Keratinocyte (primary cell): ENCODE measurements around the gene TEX51. TPM values are rescaled to one million over a fixed set of nuclear protein-coding genes. Genes with fewer than 3 reads are reported as not detected.

Experiments
- DNase-seq: peaks from one replicate; pipeline ENCODE4 v3.0.0-alpha.2; 2011; ENCODE audit warnings: low read depth, missing footprints, low spot score
- FAIRE-seq: peaks from 2 replicates; lab custom pipeline; 2011; peaks lifted over from hg19 to GRCh38; lab: Jason Lieb, UNC
- H2AFZ ChIP-seq: 2 replicates; pipeline ENCODE4 v1.6.0; 2012; ENCODE audit warnings: low read length, control low read depth, inconsistent platforms; ENCODE audit not compliant: control insufficient read depth
- H3K27ac ChIP-seq: 2 replicates; pipeline ENCODE4 v1.5.1; 2011; ENCODE audit warnings: low read length; ENCODE audit not compliant: control insufficient read depth, insufficient read depth
- H3K27me3 ChIP-seq: 3 replicates; pipeline ENCODE4 v1.6.0; 2011; ENCODE audit warnings: low read length; ENCODE audit not compliant: control insufficient read depth, insufficient read depth; ENCODE audit errors: extremely low read depth
- H3K36me3 ChIP-seq, 2 experiments: 2 replicates in 1 of 2; 3 replicates in 1 of 2; pipeline ENCODE4 v1.5.1; 2011; ENCODE audit warnings: low read length in 2 of 2, mild to moderate bottlenecking in 1 of 2; ENCODE audit not compliant: control insufficient read depth in 2 of 2, insufficient read depth in 2 of 2; ENCODE audit errors: extremely low read depth in 1 of 2
- H3K4me1 ChIP-seq: 3 replicates; pipeline ENCODE4 v1.5.1; 2011; ENCODE audit warnings: low read length; ENCODE audit not compliant: control insufficient read depth, insufficient read depth; ENCODE audit errors: extremely low read depth
- H3K4me2 ChIP-seq: 3 replicates; pipeline ENCODE4 v1.6.0; 2011; ENCODE audit warnings: low read depth, low read length; ENCODE audit not compliant: control insufficient read depth, insufficient read depth; ENCODE audit errors: extremely low read depth
- H3K4me3 ChIP-seq, 3 experiments: fragments of 200-600 bp in 1 of 3; sonication (generic) in 1 of 3; 2 replicates in 2 of 3; 3 replicates in 1 of 3; pipeline ENCODE4 v1.5.1; 2011 to 2016; ENCODE audit warnings: low read length in 3 of 3, mild to moderate bottlenecking in 3 of 3, control low read depth in 2 of 3, inconsistent platforms in 1 of 3, low read depth in 1 of 3, mixed read lengths in 1 of 3, mixed run types in 1 of 3, moderate library complexity in 1 of 3; ENCODE audit not compliant: control insufficient read depth in 2 of 3, insufficient read depth in 2 of 3; ENCODE audit errors: extremely low read depth in 1 of 3
- H3K79me2 ChIP-seq: 2 replicates; pipeline ENCODE4 v1.6.0; 2012; ENCODE audit warnings: low read length; ENCODE audit not compliant: control insufficient read depth, insufficient read depth
- H3K9ac ChIP-seq: 3 replicates; pipeline ENCODE4 v1.6.0; 2011; ENCODE audit warnings: low read length; ENCODE audit not compliant: control insufficient read depth, insufficient read depth; ENCODE audit errors: extremely low read depth
- H3K9me1 ChIP-seq: 3 replicates; pipeline ENCODE4 v1.6.0; 2011; ENCODE audit warnings: low read length; ENCODE audit not compliant: control insufficient read depth, insufficient read depth; ENCODE audit errors: extremely low read depth
- H3K9me3 ChIP-seq: 2 replicates; pipeline ENCODE4 v1.5.1; 2012; ENCODE audit warnings: low read depth, low read length; ENCODE audit not compliant: control insufficient read depth
- H4K20me1 ChIP-seq: 3 replicates; pipeline ENCODE4 v1.6.0; 2011; ENCODE audit warnings: low read length; ENCODE audit not compliant: control insufficient read depth, insufficient read depth; ENCODE audit errors: extremely low read depth
- EZH2 ChIP-seq: IDR thresholded peaks from one replicate; pipeline ENCODE4 v1.6.1; 2012; ENCODE audit warnings: inconsistent platforms, mild to moderate bottlenecking, low read length, moderate library complexity
- dilution Hi-C: fragments of 300-500 bp; cut with MboI; formaldehyde crosslinking; loops from one replicate; pipeline ENCODE4 v1.7.0; 2020; ENCODE audit warnings: low sequenced_read_pairs; ENCODE audit not compliant: extremely low pct_ligation_motif_present
- polyA plus RNA-seq, 5 experiments: library from polyadenylated mRNA; depleted of rRNA in 3 of 5; stranded (reverse) in 3 of 5; stranded (forward) in 1 of 5; unstranded in 1 of 5; fragments of >200 nt; gene quantifications; 1 replicate in 1 of 5; 2 replicates in 3 of 5; 3 replicates in 1 of 5; pipeline versions ENCODE4 v1.2.1 to v1.2.3, GENCODE V29; 2011 to 2012; ENCODE audit warnings: missing spikeins in 2 of 5, low read depth in 1 of 5, low replicate concordance in 1 of 5
- TF ChIP-seq, protein P1 (sequence below), 3 experiments: IDR thresholded peaks in 1 of 3; conservative IDR thresholded peaks in 1 of 3; optimal IDR thresholded peaks in 1 of 3; 2 replicates in 2 of 3; 3 replicates in 1 of 3; pipeline versions ENCODE3 to v1.5.1; 2011; ENCODE audit warnings: low read length in 3 of 3, mild to moderate bottlenecking in 3 of 3, moderate library complexity in 2 of 3, control low read depth in 1 of 3, inconsistent platforms in 1 of 3; ENCODE audit not compliant: insufficient read depth in 2 of 3; ENCODE audit errors: extremely low read depth in 1 of 3

TEX51 gene
- polyA plus RNA-seq, 1 donor (not counting 4 experiments of a cell fraction or from before 2014, with no cell fraction given) = not detected

DNA sequence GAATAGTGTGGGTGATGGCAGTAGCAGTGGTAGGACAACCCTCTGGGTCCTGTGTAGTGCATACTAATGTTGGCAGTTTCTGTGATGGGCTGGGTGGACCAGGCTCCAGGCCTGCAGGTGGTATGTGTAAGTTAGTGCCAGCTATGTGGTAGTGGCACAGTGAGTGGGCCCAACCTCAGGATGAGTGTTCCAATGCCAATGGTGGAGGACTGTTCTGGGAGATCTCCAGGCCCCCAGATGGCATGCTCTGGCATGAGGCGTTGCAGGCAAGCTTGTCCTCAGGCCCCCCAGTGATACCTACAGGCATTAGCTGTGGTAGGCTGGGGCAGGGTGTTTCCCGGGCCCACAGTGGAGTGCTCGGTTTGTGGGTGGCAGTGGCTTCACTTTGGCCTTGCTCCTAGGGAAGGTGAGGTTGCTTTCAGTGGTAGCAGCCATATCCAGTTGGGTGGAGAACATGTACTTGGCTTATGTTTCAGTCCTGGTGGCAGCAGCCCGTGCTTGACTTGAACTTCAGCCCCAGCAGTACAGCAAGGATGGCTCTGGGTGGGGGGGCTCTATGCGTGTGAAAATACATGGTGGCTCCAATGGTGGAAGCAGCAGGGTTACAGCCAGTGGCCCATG lies 32.4 kb downstream of the TEX51 start:
- TF ChIP-seq EZH2 = no peak
- TF ChIP-seq, protein P1, sequence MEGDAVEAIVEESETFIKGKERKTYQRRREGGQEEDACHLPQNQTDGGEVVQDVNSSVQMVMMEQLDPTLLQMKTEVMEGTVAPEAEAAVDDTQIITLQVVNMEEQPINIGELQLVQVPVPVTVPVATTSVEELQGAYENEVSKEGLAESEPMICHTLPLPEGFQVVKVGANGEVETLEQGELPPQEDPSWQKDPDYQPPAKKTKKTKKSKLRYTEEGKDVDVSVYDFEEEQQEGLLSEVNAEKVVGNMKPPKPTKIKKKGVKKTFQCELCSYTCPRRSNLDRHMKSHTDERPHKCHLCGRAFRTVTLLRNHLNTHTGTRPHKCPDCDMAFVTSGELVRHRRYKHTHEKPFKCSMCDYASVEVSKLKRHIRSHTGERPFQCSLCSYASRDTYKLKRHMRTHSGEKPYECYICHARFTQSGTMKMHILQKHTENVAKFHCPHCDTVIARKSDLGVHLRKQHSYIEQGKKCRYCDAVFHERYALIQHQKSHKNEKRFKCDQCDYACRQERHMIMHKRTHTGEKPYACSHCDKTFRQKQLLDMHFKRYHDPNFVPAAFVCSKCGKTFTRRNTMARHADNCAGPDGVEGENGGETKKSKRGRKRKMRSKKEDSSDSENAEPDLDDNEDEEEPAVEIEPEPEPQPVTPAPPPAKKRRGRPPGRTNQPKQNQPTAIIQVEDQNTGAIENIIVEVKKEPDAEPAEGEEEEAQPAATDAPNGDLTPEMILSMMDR (optimal IDR thresholded peaks at IDR 0.05 in 1 of 3, IDR thresholded peaks at IDR 0.05 in 1 of 3, conservative IDR thresholded peaks at IDR 0.05 in 1 of 3; ENCODE audit: extremely low read depth in 1 of 3, insufficient read depth in 2 of 3, low read length in 3 of 3) = no peak
- H3K4me1 ChIP-seq = no peaks in the 10 kb centered on the region
- no peak overlapping the region for H3K9ac ChIP-seq
- H2AFZ ChIP-seq = no peak overlapping the region
- H3K4me3 ChIP-seq = no peak overlapping the region
- H3K27ac ChIP-seq = no peak overlapping the region
- H3K4me2 ChIP-seq = no peak overlapping the region
- no peaks in the 10 kb centered on the region for H3K9me3 ChIP-seq
- FAIRE-seq (no peak), DNase-seq (no peak)
- no peaks in the 10 kb centered on the region for H4K20me1 ChIP-seq
- H3K27me3 ChIP-seq = no peaks in the 10 kb centered on the region
- no peaks in the 10 kb centered on the region for H3K79me2 ChIP-seq
- H3K36me3 ChIP-seq = no peaks in the 10 kb centered on the region
- no peaks in the 10 kb centered on the region for H3K9me1 ChIP-seq
- dilution Hi-C loops = no loop called here

DNA sequence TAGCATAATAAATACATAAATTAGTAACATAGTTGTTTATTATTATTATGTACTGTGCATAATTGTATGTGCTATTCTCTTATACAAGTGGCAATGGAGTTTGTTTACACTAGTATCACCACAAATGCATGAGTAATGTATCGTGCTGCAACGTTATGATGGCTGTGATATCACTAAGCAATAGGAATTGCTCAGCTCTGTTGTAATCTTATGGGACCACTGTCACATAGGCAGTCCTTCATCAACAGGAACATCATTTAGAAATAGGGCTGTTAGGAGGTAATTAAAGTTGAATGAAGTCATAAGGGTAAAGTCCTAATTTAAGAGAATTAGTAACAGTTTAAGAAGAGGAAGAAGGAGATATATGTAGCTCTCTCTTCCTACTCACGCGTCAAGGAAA lies 33.8 kb downstream of the TEX51 start:
- FAIRE-seq (no peak), DNase-seq (no peak)
- H3K9me3 ChIP-seq = no peaks in the 10 kb centered on the region
- no peak overlapping the region for H3K27ac ChIP-seq
- no peaks in the 10 kb centered on the region for H3K36me3 ChIP-seq
- H3K4me2 ChIP-seq = no peak overlapping the region
- no peaks in the 10 kb centered on the region for H3K4me1 ChIP-seq
- no peak overlapping the region for H2AFZ ChIP-seq
- no peaks in the 10 kb centered on the region for H3K9me1 ChIP-seq
- H4K20me1 ChIP-seq = no peaks in the 10 kb centered on the region
- H3K4me3 ChIP-seq = no peak overlapping the region
- TF ChIP-seq EZH2 = no peak
- TF ChIP-seq, protein P1 (optimal IDR thresholded peaks at IDR 0.05 in 1 of 3, IDR thresholded peaks at IDR 0.05 in 1 of 3, conservative IDR thresholded peaks at IDR 0.05 in 1 of 3; ENCODE audit: extremely low read depth in 1 of 3, insufficient read depth in 2 of 3, low read length in 3 of 3) = no peak
- dilution Hi-C loops = no loop called here
- H3K79me2 ChIP-seq = no peaks in the 10 kb centered on the region
- no peak overlapping the region for H3K9ac ChIP-seq
- H3K27me3 ChIP-seq = no peaks in the 10 kb centered on the region
